Gastrocnemius medialis (tissue), 4 donors: ENCODE data around the gene RYR3. TPM values are rescaled to one million over a fixed set of nuclear protein-coding genes. Genes with fewer than 3 reads are reported as not detected.

Experiments
- ATAC-seq, 2 donors: fragments of 150-250 bp; one replicate each; pipeline ENCODE4 v1.9.1; 2016
- DNase-seq, 2 donors: peaks; one replicate each; pipeline ENCODE4 v3.0.0-alpha.2; 2019
- H3K27ac ChIP-seq, 4 donors: fragments of 200-600 bp; sonication (generic); 1 replicate in 1 of 4; 2 replicates in 3 of 4; pipeline ENCODE4 v1.5.1; 2016 to 2018; ENCODE audit warnings: mild to moderate bottlenecking in 2 of 4, moderate library complexity in 1 of 4
- H3K27me3 ChIP-seq, 3 donors: fragments of 200-600 bp; sonication (generic) in 2 of 3; 1 replicate in 1 of 3; 2 replicates in 2 of 3; pipeline versions ENCODE4 v1.5.1 to v1.6.0; 2016 to 2019; ENCODE audit warnings: mild to moderate bottlenecking in 1 of 3, moderate library complexity in 1 of 3
- H3K36me3 ChIP-seq, 2 donors: fragments of 200-600 bp; sonication (generic) in 1 of 2; one replicate each; pipeline ENCODE4 v1.5.1; 2017 to 2018
- H3K4me1 ChIP-seq, 2 donors: fragments of 200-600 bp; sonication (generic) in 1 of 2; one replicate each; pipeline ENCODE4 v1.5.1; 2016 to 2017; ENCODE audit warnings: mild to moderate bottlenecking in 2 of 2
- H3K4me3 ChIP-seq, 4 donors: fragments of 200-600 bp; sonication (generic) in 3 of 4; 1 replicate in 1 of 4; 2 replicates in 3 of 4; pipeline ENCODE4 v1.5.1; 2016 to 2019; ENCODE audit warnings: mild to moderate bottlenecking in 2 of 4
- H3K9me3 ChIP-seq, 3 donors: fragments of 200-600 bp; sonication (generic) in 2 of 3; 1 replicate in 1 of 3; 2 replicates in 2 of 3; pipeline ENCODE4 v1.5.1; 2016 to 2019
- POLR2A ChIP-seq, 2 donors: fragments of 450-650 bp; IDR thresholded peaks; one replicate each; pipeline ENCODE4 v1.6.1; 2017; ENCODE audit warnings: antibody characterized with exemption in 2 of 2, mild to moderate bottlenecking in 2 of 2, moderate library complexity in 2 of 2
- in situ Hi-C, 4 donors: fragments of 200-750 bp; cut with MboI; loops; one replicate each; pipeline versions ENCODE4 v1.15.0 to v1.8.0; 2017; ENCODE audit warnings: low sequenced_read_pairs in 4 of 4
- intact Hi-C: fragments of 100-400 bp; cut with DNase I; formaldehyde crosslinking; loops from one replicate; pipeline ENCODE4 v1.15.1; 2023; ENCODE audit warnings: low total_unique reads
- total RNA-seq, 4 donors: library from RNA; depleted of rRNA; stranded (reverse); fragments of >200 nt; gene quantifications; one replicate each; pipeline versions ENCODE4 v1.1.0 to v1.2.3, GENCODE V29; 2016
- TF ChIP-seq, protein P1 (sequence below), 5 experiments: fragments of 450-650 bp in 3 of 5; fragments of 200-600 bp in 2 of 5; sonication (generic) in 2 of 5; IDR thresholded peaks in 4 of 5; conservative IDR thresholded peaks in 1 of 5; 1 replicate in 4 of 5; 2 replicates in 1 of 5; pipeline ENCODE4 v1.5.1; 2016 to 2019; ENCODE audit warnings: antibody characterized with exemption in 5 of 5, mild to moderate bottlenecking in 3 of 5, moderate library complexity in 3 of 5

The RYR3 gene
- total RNA-seq, 4 donors from 2014 or later, result 7.6 to 30.9 (median 20.6) TPM

DNA sequence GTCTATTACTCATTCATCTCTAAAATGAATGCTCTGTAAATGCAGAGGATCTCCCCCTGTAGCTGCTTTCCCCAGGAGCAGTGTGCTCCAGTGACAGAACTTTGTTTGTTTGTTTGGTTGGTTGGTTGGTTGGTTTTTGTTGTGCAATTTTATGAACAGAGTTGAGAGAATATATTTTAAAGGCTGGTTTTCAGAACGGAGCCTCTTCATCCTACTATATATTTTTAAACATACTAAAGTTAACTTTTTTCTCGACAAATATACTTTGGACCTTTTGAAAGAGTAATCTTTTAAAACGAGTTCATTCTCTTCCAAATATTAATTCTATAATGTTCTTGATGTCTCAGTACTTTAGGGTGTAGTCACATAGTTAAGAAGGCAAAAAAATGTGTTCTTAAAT, 20.2 kb downstream of the RYR3 start:
- Histone ChIP-seq H3K36me3 (no peaks in the 10 kb centered on the region), H3K9me3 (no peaks in the 10 kb centered on the region), H3K4me3 (no peak overlapping the region), H3K27me3 (no peaks in the 10 kb centered on the region), H3K4me1 (no peaks in the 10 kb centered on the region), H3K27ac (no peak overlapping the region)
- in situ Hi-C loops, result no loop called here
- intact Hi-C loops, result no loop called here
- no peak for ATAC-seq
- DNase-seq, result no peak
- TF ChIP-seq POLR2A (IDR thresholded peaks at IDR 0.05), result no peak
- TF ChIP-seq, protein P1, sequence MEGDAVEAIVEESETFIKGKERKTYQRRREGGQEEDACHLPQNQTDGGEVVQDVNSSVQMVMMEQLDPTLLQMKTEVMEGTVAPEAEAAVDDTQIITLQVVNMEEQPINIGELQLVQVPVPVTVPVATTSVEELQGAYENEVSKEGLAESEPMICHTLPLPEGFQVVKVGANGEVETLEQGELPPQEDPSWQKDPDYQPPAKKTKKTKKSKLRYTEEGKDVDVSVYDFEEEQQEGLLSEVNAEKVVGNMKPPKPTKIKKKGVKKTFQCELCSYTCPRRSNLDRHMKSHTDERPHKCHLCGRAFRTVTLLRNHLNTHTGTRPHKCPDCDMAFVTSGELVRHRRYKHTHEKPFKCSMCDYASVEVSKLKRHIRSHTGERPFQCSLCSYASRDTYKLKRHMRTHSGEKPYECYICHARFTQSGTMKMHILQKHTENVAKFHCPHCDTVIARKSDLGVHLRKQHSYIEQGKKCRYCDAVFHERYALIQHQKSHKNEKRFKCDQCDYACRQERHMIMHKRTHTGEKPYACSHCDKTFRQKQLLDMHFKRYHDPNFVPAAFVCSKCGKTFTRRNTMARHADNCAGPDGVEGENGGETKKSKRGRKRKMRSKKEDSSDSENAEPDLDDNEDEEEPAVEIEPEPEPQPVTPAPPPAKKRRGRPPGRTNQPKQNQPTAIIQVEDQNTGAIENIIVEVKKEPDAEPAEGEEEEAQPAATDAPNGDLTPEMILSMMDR (IDR thresholded peaks at IDR 0.05 in 4 of 5, conservative IDR thresholded peaks at IDR 0.05 in 1 of 5), result no peak

DNA sequence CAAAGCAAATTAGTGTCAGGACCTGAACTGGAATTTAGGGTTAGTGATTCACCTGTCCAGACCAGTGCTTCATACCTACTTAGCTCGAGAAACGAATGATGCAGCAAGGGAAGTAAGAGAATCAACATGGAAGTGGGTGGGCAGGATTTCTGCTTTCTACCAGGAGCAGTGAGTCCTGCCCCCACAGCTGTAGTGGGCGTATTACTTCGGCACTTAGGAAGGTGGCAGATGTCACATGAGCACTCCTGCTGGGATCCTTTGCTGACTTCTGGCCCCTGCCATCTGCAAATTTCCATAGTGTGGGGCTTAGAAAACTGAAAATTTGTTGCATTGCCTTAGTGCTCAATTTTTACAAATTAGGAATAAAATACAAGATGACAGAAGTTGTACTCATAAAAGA, 31.2 kb downstream of the RYR3 start:
- ATAC-seq, result no peak
- Histone ChIP-seq H3K36me3 (no peaks in the 10 kb centered on the region), H3K27ac (no peak overlapping the region), H3K4me3 (no peak overlapping the region), H3K9me3 (no peaks in the 10 kb centered on the region), H3K27me3 (no peaks in the 10 kb centered on the region), H3K4me1 (no peaks in the 10 kb centered on the region)
- intact Hi-C loops (no loop called here), in situ Hi-C loops (no loop called here)
- TF ChIP-seq, protein P1 (IDR thresholded peaks at IDR 0.05 in 4 of 5, conservative IDR thresholded peaks at IDR 0.05 in 1 of 5), result no peak
- no peak for TF ChIP-seq POLR2A (IDR thresholded peaks at IDR 0.05)
- no peak for DNase-seq

- intact Hi-C loops (no loop called here), in situ Hi-C loops (no loop called here)
- no peaks in the 10 kb centered on the region for H3K36me3 ChIP-seq
- no peaks in the 10 kb centered on the region for H3K27me3 ChIP-seq
- H3K4me3 ChIP-seq, result no peak overlapping the region
- TF ChIP-seq POLR2A (IDR thresholded peaks at IDR 0.05), result no peak
- TF ChIP-seq, protein P1 (IDR thresholded peaks at IDR 0.05 in 4 of 5, conservative IDR thresholded peaks at IDR 0.05 in 1 of 5), result no peak
- H3K4me1 ChIP-seq, result no peaks in the 10 kb centered on the region
- H3K9me3 ChIP-seq, result no peaks in the 10 kb centered on the region
- DNase-seq, result no peak
- no peak for ATAC-seq
- no peak overlapping the region for H3K27ac ChIP-seq
Measured at GRCh38 chr15:33343275-33343674, 32.5 kb downstream of the RYR3 start.

DNA sequence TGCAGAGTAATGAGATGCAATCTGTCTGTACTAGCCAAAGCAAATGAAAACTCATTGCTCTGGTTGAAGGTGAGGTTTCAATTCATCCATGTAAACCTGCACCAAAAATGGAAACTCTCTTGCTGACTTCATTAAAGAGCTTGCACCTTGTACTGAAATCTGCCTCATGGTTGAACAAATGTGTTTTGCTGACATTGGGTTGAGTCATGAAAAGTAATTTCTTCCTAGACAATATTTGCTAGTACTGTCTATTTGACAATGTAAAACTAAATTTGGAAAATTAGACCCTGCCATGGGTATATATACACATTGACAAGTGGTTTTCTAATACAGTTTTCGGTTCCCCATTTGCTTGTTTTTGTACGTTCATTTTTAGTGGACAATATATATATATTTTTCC, 33.3 kb downstream of the RYR3 start:
- intact Hi-C loops (no loop called here), in situ Hi-C loops (no loop called here)
- H3K27me3 ChIP-seq, result no peaks in the 10 kb centered on the region
- ATAC-seq, result no peak
- TF ChIP-seq POLR2A (IDR thresholded peaks at IDR 0.05), result no peak
- TF ChIP-seq, protein P1 (IDR thresholded peaks at IDR 0.05 in 4 of 5, conservative IDR thresholded peaks at IDR 0.05 in 1 of 5), result no peak
- H3K4me1 ChIP-seq, result no peaks in the 10 kb centered on the region
- no peaks in the 10 kb centered on the region for H3K9me3 ChIP-seq
- DNase-seq, result no peak
- H3K36me3 ChIP-seq, result no peaks in the 10 kb centered on the region
- H3K27ac ChIP-seq, result no peak overlapping the region
- H3K4me3 ChIP-seq, result no peak overlapping the region

DNA sequence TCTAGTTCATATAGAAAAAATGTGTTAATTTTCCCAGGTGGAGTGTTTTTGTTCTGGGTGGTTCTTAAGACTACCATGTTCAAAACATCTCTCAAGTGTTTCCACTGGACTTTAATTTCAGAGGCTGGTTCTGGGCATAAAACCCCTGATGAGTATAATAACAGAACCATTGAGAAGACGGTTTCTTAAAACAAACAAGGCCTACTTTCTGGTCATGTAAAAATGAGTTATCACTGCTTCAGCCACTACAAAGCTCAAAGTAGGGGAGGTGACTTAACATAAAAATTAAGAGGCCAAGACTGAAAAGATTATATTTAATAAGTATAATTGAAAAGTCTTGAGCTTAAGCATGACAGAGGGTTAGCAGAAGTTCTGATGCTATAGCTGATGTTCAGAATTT, 33.8 kb downstream of the RYR3 start:
- intact Hi-C loops (no loop called here), in situ Hi-C loops (no loop called here)
- ATAC-seq (no peak), DNase-seq (no peak)
- Histone ChIP-seq H3K4me3 (no peak overlapping the region), H3K4me1 (no peaks in the 10 kb centered on the region), H3K27me3 (no peaks in the 10 kb centered on the region), H3K27ac (no peak overlapping the region), H3K36me3 (no peaks in the 10 kb centered on the region), H3K9me3 (no peaks in the 10 kb centered on the region)
- TF ChIP-seq POLR2A (IDR thresholded peaks at IDR 0.05), result no peak
- TF ChIP-seq, protein P1 (IDR thresholded peaks at IDR 0.05 in 4 of 5, conservative IDR thresholded peaks at IDR 0.05 in 1 of 5), result no peak
